ENCODE results near the gene SALL1. TPM values are rescaled to one million over a fixed set of nuclear protein-coding genes. Genes with fewer than 3 reads are reported as not detected.

SALL1 gene
- total and polyA plus RNA-seq, 2 of the 13 experiments (the other 11 are each of a cell fraction or from before 2014, with no cell fraction given) = 6.6 to 12.3 TPM

- TF ChIP-seq RXRB (CRISPR knock-in tag; IDR thresholded peaks at IDR 0.05; ENCODE audit: borderline replicate concordance) (no peak), AGO2 (optimal IDR thresholded peaks at IDR 0.05; ENCODE audit: low read depth, low read length) (peak; percentile 76), ZNF225 (CRISPR knock-in tag; IDR thresholded peaks at IDR 0.05) (0 out of 2 replicates have a peak, but pooled peaks have one; percentile 31), PHF8 (CRISPR knock-in tag; IDR thresholded peaks at IDR 0.05) (peak; percentile 72; the same call in 1 of the 2 replicates), PAX8 (CRISPR knock-in tag; IDR thresholded peaks at IDR 0.05; ENCODE audit: borderline replicate concordance) (no peak), PRMT3 (CRISPR knock-in tag; IDR thresholded peaks at IDR 0.05; ENCODE audit: borderline replicate concordance, low read depth) (no peak), FOXM1 (CRISPR knock-in tag; IDR thresholded peaks at IDR 0.05) (no peak), ZNF546 (CRISPR knock-in tag; conservative IDR thresholded peaks at IDR 0.05) (0 out of 2 replicates have a peak, but pooled peaks have one; percentile 18), RBFOX2 (IDR thresholded peaks at IDR 0.05; ENCODE audit: low read depth, low read length) (peak; percentile 72), NONO (IDR thresholded peaks at IDR 0.05) (no peak), NONO (CRISPR knock-in tag; conservative IDR thresholded peaks at IDR 0.05) (no peak; the same call in 1 of the 2 replicates), THAP8 (CRISPR knock-in tag; IDR thresholded peaks at IDR 0.05; ENCODE audit: borderline replicate concordance) (no peak), GLMP (CRISPR knock-in tag; IDR thresholded peaks at IDR 0.05; ENCODE audit: borderline replicate concordance) (no peak), ZFP41 (CRISPR knock-in tag; IDR thresholded peaks at IDR 0.05; ENCODE audit: borderline replicate concordance) (no peak), CENPX (CRISPR knock-in tag; IDR thresholded peaks at IDR 0.05) (no peak), TERF1 (CRISPR knock-in tag; IDR thresholded peaks at IDR 0.05) (no peak), USF2 (IDR thresholded peaks at IDR 0.05; ENCODE audit: low read depth, low read length) (no peak), USF2 (CRISPR knock-in tag; IDR thresholded peaks at IDR 0.05; ENCODE audit: borderline replicate concordance) (no peak), MED1 (CRISPR knock-in tag; IDR thresholded peaks at IDR 0.05) (no peak), HDAC1 (CRISPR knock-in tag; IDR thresholded peaks at IDR 0.05) (no peak), CSRNP1 (CRISPR knock-in tag; IDR thresholded peaks at IDR 0.05) (no peak), CAMTA2 (CRISPR knock-in tag; IDR thresholded peaks at IDR 0.05; ENCODE audit: borderline replicate concordance) (no peak), DMAP1 (CRISPR knock-in tag; IDR thresholded peaks at IDR 0.05) (0 out of 2 replicates have a peak, but pooled peaks have one; percentile 7), KLF11 (CRISPR knock-in tag; IDR thresholded peaks at IDR 0.05) (peak; percentile 33; the same call in 1 of the 2 replicates), ZNF567 (CRISPR knock-in tag; IDR thresholded peaks at IDR 0.05; ENCODE audit: borderline replicate concordance) (no peak), ZNF44 (CRISPR knock-in tag; IDR thresholded peaks at IDR 0.05) (no peak)
These were observed 1.3 kb downstream of the SALL1 start (continued) for GRCh38 chr16:51149721-51150164.

Data from HepG2 (cell line).